ENCODE measurements around the gene CLEC1A.

The CLEC1A gene, protein sequence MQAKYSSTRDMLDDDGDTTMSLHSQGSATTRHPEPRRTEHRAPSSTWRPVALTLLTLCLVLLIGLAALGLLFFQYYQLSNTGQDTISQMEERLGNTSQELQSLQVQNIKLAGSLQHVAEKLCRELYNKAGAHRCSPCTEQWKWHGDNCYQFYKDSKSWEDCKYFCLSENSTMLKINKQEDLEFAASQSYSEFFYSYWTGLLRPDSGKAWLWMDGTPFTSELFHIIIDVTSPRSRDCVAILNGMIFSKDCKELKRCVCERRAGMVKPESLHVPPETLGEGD

DNA sequence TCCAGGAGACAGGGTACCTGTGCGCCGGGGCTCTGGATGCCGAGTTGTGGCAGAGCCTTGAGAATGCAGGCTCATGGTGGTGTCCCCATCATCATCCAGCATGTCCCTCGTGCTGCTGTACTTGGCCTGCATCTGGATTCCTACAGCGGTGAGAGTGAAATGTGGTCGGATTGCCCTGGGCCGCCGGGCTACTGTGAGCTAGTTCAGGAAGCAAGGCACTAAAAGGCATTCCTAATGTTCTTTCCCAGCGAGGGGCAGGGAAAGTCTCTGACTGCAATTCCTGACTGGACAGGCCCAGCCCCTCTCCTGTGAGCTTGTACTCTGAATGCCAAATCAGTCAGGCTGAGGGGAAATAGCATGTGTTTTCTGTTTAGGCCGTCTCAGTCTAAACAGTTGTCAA is at the start of gene CLEC1A:
CLEC1A (minus strand) TSS at position 195 of the 400 bp plus-strand sequence; CDS start at position 132, 63 bp downstream.
- TF ChIP-seq, protein P1, sequence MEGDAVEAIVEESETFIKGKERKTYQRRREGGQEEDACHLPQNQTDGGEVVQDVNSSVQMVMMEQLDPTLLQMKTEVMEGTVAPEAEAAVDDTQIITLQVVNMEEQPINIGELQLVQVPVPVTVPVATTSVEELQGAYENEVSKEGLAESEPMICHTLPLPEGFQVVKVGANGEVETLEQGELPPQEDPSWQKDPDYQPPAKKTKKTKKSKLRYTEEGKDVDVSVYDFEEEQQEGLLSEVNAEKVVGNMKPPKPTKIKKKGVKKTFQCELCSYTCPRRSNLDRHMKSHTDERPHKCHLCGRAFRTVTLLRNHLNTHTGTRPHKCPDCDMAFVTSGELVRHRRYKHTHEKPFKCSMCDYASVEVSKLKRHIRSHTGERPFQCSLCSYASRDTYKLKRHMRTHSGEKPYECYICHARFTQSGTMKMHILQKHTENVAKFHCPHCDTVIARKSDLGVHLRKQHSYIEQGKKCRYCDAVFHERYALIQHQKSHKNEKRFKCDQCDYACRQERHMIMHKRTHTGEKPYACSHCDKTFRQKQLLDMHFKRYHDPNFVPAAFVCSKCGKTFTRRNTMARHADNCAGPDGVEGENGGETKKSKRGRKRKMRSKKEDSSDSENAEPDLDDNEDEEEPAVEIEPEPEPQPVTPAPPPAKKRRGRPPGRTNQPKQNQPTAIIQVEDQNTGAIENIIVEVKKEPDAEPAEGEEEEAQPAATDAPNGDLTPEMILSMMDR (IDR thresholded peaks at IDR 0.05; ENCODE audit: control insufficient read depth, extremely low read depth, insufficient read depth) = no peak
- no peak within 1 kb of the TSS for H3K4me3 ChIP-seq (ENCODE audit: low read depth, low read length)
- DNase-seq (ENCODE audit: low read depth) = no peak

DNA sequence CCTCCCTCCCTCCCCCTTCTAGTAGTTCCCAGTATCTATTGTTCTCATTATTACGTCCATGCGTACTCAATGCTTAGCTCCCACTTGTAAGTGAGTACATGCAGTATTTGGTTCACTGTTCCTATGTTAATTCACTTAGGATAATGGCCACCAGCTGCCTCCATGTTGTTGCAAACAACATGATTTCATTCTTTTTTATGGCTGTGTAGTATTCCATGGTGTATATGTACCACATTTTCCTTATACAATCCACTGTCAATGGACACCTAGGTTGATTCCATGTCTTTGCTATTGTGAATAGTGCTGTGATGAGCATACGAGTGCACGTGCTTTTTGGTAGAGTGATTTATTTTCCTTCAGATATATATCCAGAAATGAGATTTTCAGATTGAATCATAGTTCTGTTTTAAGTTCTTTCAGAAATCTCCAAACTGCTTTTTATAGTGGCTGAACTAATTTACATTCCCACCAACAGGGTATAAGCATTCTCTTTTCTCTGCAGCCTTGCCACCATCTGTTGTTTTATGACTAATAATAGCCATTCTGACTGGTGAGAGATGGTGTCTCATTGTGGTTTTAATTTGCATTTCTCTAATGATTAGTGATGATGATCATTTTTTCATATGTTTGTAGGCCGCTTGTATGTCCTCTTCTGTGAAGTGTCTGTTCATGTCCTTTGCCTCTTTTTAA is 49.1 kb upstream of the CLEC1A start:
- H3K4me3 ChIP-seq (ENCODE audit: low read depth, low read length) = no peak overlapping the region
- TF ChIP-seq, protein P1 (IDR thresholded peaks at IDR 0.05; ENCODE audit: control insufficient read depth, extremely low read depth, insufficient read depth) = no peak
- no peak for DNase-seq (ENCODE audit: low read depth)

DNA sequence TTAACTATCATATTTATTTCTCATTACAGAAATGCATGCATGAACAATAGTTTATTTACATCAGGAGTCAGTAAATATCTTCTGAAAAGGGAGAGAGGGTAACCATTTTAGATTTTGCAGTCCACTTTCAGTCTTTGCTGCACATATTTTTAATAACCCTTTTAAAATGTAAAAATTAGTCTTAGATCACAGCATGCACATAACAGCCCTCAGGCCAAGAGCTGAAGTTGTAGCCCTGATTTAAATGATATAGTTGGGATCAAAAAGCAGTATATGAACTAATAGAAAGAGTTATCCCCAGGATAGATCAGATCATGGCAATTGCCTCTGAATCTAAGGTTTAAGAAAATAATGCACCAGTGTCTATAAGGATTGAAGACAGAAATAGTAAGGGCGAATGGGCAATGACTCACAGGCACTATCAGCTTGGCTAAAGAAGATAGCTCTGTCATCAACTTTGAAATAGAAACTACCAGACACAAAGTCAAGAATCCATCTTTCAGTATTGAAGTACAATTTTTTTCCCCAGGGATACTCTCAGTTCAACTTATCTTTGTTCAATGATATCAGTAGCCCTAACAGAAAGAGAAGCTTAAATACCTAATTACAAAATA is 44.3 kb upstream of the CLEC1A start:
- TF ChIP-seq, protein P1 (IDR thresholded peaks at IDR 0.05; ENCODE audit: control insufficient read depth, extremely low read depth, insufficient read depth) = no peak
- DNase-seq (ENCODE audit: low read depth) = no peak
- no peak overlapping the region for H3K4me3 ChIP-seq (ENCODE audit: low read depth, low read length)

DNA sequence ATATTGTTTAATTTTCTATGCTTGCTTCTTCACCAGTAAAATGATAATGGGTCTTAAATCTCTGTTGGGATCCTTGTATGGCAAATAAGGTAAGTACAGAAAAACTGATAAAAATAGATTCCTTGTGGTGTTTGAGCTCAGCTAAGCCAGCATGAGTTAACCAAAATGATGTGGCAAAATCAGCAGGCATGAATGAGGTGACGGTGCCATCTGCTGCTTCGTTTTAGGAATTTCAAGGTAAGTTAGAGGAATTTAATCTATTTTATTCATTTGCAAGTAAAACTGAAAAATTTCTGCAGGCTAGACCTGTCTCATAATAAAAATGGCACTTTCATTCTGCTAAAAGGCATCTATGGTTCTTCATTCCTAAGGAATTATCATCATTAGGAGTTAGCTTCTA is 41.2 kb upstream of the CLEC1A start:
- TF ChIP-seq, protein P1 (IDR thresholded peaks at IDR 0.05; ENCODE audit: control insufficient read depth, extremely low read depth, insufficient read depth) = peak; percentile 81
- no peak overlapping the region for H3K4me3 ChIP-seq (ENCODE audit: low read depth, low read length)
- peak; percentile 43 for DNase-seq (ENCODE audit: low read depth)

DNA sequence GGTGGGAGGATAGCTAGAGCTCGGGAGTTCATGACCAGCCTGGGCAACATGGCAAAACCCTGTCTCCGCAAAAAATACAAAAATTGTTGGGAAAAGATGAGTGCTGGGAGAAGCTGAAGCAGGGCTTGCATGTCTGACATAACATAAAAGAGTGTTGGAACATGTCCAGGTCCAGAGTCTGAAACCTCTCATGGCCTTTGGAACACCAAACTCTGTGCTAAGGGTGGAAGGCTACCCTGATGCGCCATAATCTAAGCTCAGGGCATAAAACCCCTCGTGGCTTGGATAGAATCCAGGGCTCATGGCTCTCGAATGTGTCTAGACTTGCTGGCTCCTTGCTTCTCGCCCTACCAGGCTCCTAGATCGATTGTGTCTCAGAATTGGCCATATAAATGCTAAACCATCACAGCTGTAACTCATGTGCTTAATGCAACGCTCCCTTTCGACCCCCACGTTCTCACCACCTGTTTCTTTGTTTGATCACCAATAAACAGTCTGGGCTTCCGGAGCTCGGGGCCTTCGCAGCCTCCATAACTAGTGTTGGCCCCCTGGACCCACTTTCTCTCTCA is 37.9 kb upstream of the CLEC1A start:
- TF ChIP-seq, protein P1 (IDR thresholded peaks at IDR 0.05; ENCODE audit: control insufficient read depth, extremely low read depth, insufficient read depth) = no peak
- no peak overlapping the region for H3K4me3 ChIP-seq (ENCODE audit: low read depth, low read length)
- no peak for DNase-seq (ENCODE audit: low read depth)

DNA sequence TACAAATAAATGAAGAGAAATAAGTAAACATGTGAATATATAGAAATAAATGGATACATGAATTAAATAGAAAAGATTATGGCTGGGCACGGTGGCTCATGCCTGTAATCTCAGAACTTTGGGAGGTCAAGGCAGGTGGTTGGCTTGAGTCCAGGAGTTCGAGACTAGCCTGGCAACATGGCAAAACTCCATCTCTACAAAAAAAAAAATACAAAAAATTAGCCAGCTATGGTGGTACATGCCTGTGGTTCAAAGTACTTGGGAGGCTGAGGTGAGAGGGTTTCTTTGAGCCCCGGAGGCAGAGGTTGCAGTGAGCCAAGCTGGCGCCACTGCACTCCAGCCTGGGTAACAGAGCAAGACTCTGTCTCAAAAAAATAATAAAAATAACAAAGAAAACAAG is 36.3 kb upstream of the CLEC1A start:
- no peak overlapping the region for H3K4me3 ChIP-seq (ENCODE audit: low read depth, low read length)
- TF ChIP-seq, protein P1 (IDR thresholded peaks at IDR 0.05; ENCODE audit: control insufficient read depth, extremely low read depth, insufficient read depth) = no peak
- no peak for DNase-seq (ENCODE audit: low read depth)
